ENCODE measurements around the gene NUP62.

NUP62 gene

GRCh38 chr19:49957262-49957915, 28.1 kb upstream of the NUP62 start:
- no peak overlapping the region for H3K9ac ChIP-seq
- peaks cover 49% of the 10 kb centered on the region for H3K27me3 ChIP-seq (ENCODE audit: insufficient read depth, low read depth)
- no peaks in the 10 kb centered on the region for H3K79me2 ChIP-seq (ENCODE audit: insufficient read depth, low read depth)
- no peak overlapping the region for H3K4me3 ChIP-seq (IDR thresholded peaks at IDR 0.05; ENCODE audit: insufficient read depth, low read depth, low read length)
- no peak overlapping the region for H3K27ac ChIP-seq
- no peak for TF ChIP-seq CTCF (conservative IDR thresholded peaks at IDR 0.05; ENCODE audit: low read depth, low read length)
- H3K4me1 ChIP-seq (ENCODE audit: low read depth, poor library complexity, severe bottlenecking), result no peaks in the 10 kb centered on the region
- no peaks in the 10 kb centered on the region for H3K36me3 ChIP-seq (ENCODE audit: insufficient read depth)
- H4K20me1 ChIP-seq (ENCODE audit: insufficient read depth), result no peaks in the 10 kb centered on the region
- H3K4me2 ChIP-seq, result no peak overlapping the region
- H2AFZ ChIP-seq (ENCODE audit: low read depth), result no peak overlapping the region

- Histone ChIP-seq H2AFZ (ENCODE audit: low read depth) (no peak overlapping the region), H3K36me3 (ENCODE audit: insufficient read depth) (no peaks in the 10 kb centered on the region), H3K27ac (no peak overlapping the region), H3K27me3 (ENCODE audit: insufficient read depth, low read depth) (peaks cover 37% of the 10 kb centered on the region), H3K4me3 (IDR thresholded peaks at IDR 0.05; ENCODE audit: insufficient read depth, low read depth, low read length) (no peak overlapping the region), H3K4me2 (no peak overlapping the region), H3K4me1 (ENCODE audit: low read depth, poor library complexity, severe bottlenecking) (no peaks in the 10 kb centered on the region), H4K20me1 (ENCODE audit: insufficient read depth) (no peaks in the 10 kb centered on the region), H3K9ac (no peak overlapping the region), H3K79me2 (ENCODE audit: insufficient read depth, low read depth) (no peaks in the 10 kb centered on the region)
- no peak for TF ChIP-seq CTCF (conservative IDR thresholded peaks at IDR 0.05; ENCODE audit: low read depth, low read length)
These were observed 26.8 kb upstream of the NUP62 start for GRCh38 chr19:49956115-49956495.

GRCh38 chr19:49954933-49955332, 25.6 kb upstream of the NUP62 start:
- Histone ChIP-seq H3K79me2 (ENCODE audit: insufficient read depth, low read depth) (no peaks in the 10 kb centered on the region), H3K27ac (no peak overlapping the region), H3K4me3 (IDR thresholded peaks at IDR 0.05; ENCODE audit: insufficient read depth, low read depth, low read length) (no peak overlapping the region), H2AFZ (ENCODE audit: low read depth) (no peak overlapping the region), H3K4me2 (no peak overlapping the region), H3K27me3 (ENCODE audit: insufficient read depth, low read depth) (peaks cover 36% of the 10 kb centered on the region), H3K9ac (no peak overlapping the region), H4K20me1 (ENCODE audit: insufficient read depth) (no peaks in the 10 kb centered on the region), H3K4me1 (ENCODE audit: low read depth, poor library complexity, severe bottlenecking) (no peaks in the 10 kb centered on the region), H3K36me3 (ENCODE audit: insufficient read depth) (no peaks in the 10 kb centered on the region)
- TF ChIP-seq CTCF (conservative IDR thresholded peaks at IDR 0.05; ENCODE audit: low read depth, low read length), result no peak

- no peaks in the 10 kb centered on the region for H3K4me1 ChIP-seq (ENCODE audit: low read depth, poor library complexity, severe bottlenecking)
- no peaks in the 10 kb centered on the region for H4K20me1 ChIP-seq (ENCODE audit: insufficient read depth)
- no peak overlapping the region for H3K4me2 ChIP-seq
These were observed 25.0 kb upstream of the NUP62 start for GRCh38 chr19:49954092-49954829.

More at GRCh38 chr19:49954092-49954829, 25.0 kb upstream of the NUP62 start:
- Histone ChIP-seq H3K79me2 (ENCODE audit: insufficient read depth, low read depth) (no peaks in the 10 kb centered on the region), H2AFZ (ENCODE audit: low read depth) (no peak overlapping the region), H3K9ac (no peak overlapping the region), H3K36me3 (ENCODE audit: insufficient read depth) (no peaks in the 10 kb centered on the region), H3K27ac (no peak overlapping the region), H3K4me3 (IDR thresholded peaks at IDR 0.05; ENCODE audit: insufficient read depth, low read depth, low read length) (no peak overlapping the region), H3K27me3 (ENCODE audit: insufficient read depth, low read depth) (peaks cover 43% of the 10 kb centered on the region)
- no peak for TF ChIP-seq CTCF (conservative IDR thresholded peaks at IDR 0.05; ENCODE audit: low read depth, low read length)

Data from KMS-11 (cell line).